ENCODE data around the gene PIH1D1. TPM values are rescaled to one million over a fixed set of nuclear protein-coding genes. Genes with fewer than 3 reads are reported as not detected.

PIH1D1 gene
- total RNA-seq, 4 donors from 2014 or later: 52.7 to 87.4 (median 75.7) TPM

DNA sequence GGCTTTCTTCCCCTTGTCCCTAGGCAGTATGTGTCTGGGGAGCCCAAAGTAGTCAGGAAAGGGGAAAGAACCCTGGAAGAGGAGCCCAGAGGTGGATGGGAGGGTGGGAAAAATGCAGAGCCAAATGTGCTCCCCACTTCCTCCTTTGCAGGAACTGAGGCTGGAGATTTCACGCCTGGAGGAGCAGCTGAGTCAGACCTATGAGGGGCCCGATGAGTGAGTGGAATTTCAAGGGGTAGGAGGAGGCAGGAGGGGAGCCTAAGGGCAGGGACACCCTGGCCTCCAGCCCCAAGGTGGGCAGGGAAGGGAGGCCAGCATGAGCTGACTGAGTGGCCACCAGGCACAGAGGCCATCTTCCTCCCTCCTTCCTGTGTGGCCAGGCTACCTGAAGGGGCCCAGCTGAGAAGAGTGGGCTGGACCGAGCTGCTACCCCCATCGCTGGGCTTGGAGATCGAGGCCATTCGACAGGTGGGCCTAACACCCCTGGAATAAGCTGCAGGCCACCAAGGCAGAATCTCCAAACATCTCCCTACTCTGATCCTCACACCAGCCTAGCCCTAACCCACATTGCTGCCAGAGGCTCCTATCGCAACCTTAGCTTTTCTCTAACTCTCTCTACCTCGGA, 42.7 kb downstream of the PIH1D1 start:
- DNase-seq (ENCODE audit: low spot score) (no peak), ATAC-seq (ENCODE audit: low FRiP score) (no peak)
- TF ChIP-seq CTCF (IDR thresholded peaks at IDR 0.05): no peak

- ATAC-seq (ENCODE audit: low FRiP score): no peak
- TF ChIP-seq CTCF (IDR thresholded peaks at IDR 0.05): no peak
- no peak for DNase-seq (ENCODE audit: low spot score)
These were observed 44.1 kb downstream of the PIH1D1 start for GRCh38 chr19:49407482-49408015.

DNA sequence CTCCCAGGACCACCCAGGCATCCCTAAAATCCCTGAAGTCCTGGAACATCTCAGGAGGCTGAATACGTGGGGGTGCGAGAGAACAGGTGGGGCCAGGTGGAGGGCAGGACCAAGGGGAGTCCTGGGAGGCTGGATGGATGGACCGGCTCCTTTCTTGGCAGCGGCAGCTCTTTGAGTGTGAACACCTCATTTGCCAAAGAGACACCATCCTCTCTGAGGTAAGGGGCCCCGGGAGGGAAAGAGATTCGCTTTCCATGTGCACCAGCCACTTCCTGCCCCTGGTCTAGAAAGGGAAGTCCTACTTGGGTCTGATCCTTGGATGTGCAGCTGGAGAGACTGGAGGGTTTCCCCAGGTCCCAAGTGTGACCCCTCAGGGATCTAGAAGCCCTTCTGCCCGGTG, 44.5 kb downstream of the PIH1D1 start:
- no peak for TF ChIP-seq CTCF (IDR thresholded peaks at IDR 0.05)
- DNase-seq (ENCODE audit: low spot score): no peak
- ATAC-seq (ENCODE audit: low FRiP score): no peak

- no peak for ATAC-seq (ENCODE audit: low FRiP score)
- TF ChIP-seq CTCF (IDR thresholded peaks at IDR 0.05): no peak
These were observed 48.0 kb downstream of the PIH1D1 start for GRCh38 chr19:49403404-49404187.

DNA sequence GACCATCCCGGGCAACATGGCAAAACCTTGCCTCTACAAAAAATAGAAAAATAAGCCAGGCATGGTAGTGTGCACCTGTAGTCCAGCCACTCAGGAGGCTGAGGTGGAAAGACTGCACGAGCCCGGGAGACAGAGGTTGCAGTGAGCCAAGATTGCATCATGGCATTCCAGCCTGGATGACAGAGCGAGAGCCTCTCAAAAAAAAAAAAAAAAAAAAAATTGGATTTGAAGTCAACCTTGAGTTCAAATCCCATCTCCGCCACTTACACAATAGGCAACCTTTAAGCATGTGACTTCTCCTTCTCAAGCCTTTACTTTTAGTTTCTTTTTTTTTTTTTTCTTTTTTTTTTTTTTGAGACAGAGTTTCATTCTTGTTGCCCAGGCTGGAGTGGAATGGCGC, 51.6 kb downstream of the PIH1D1 start:
- TF ChIP-seq CTCF (IDR thresholded peaks at IDR 0.05): no peak
- DNase-seq (ENCODE audit: low spot score) (no peak), ATAC-seq (ENCODE audit: low FRiP score) (no peak)

More at GRCh38 chr19:49403404-49404187, 48.0 kb downstream of the PIH1D1 start:
- no peak for DNase-seq (ENCODE audit: low spot score)

- ATAC-seq (ENCODE audit: low FRiP score) (no peak), DNase-seq (ENCODE audit: low spot score) (no peak)
- no peak for TF ChIP-seq CTCF (IDR thresholded peaks at IDR 0.05)
These were observed 52.7 kb downstream of the PIH1D1 start for GRCh38 chr19:49398931-49399330.
